ENCODE data around the gene SCFD2.
"Not testable (repeated sequence)": the region's sequence is repeated elsewhere in the genome, so short reads cannot be mapped to it uniquely, and the experiment has no call there.

The SCFD2 gene

GRCh38 chr4:53340145-53340544, 25.7 kb downstream of the SCFD2 start:
- not testable (repeated sequence) for DNase-seq (ENCODE audit: low read depth)

GRCh38 chr4:53334916-53335315, 30.9 kb downstream of the SCFD2 start:
- not testable (repeated sequence) for DNase-seq (ENCODE audit: low read depth)

GRCh38 chr4:53326535-53326934, 39.3 kb downstream of the SCFD2 start:
- no peak for DNase-seq (ENCODE audit: low read depth)

GRCh38 chr4:53322696-53323095, 43.2 kb downstream of the SCFD2 start:
- no peak for DNase-seq (ENCODE audit: low read depth)

GRCh38 chr4:53321984-53322289, 43.9 kb downstream of the SCFD2 start:
- DNase-seq (ENCODE audit: low read depth): no peak

GRCh38 chr4:53321151-53321983, 44.5 kb downstream of the SCFD2 start:
- no peak for DNase-seq (ENCODE audit: low read depth)

- no peak for DNase-seq (ENCODE audit: low read depth)
These were observed 50.6 kb downstream of the SCFD2 start for GRCh38 chr4:53315300-53315699.

- no peak for DNase-seq (ENCODE audit: low read depth)
These were observed 51.6 kb downstream of the SCFD2 start for GRCh38 chr4:53314252-53314651.

GRCh38 chr4:53313510-53313909, 52.4 kb downstream of the SCFD2 start:
- DNase-seq (ENCODE audit: low read depth): no peak

- no peak for DNase-seq (ENCODE audit: low read depth)
These were observed 56.4 kb downstream of the SCFD2 start for GRCh38 chr4:53309321-53310040.

- DNase-seq (ENCODE audit: low read depth): no peak
These were observed 57.8 kb downstream of the SCFD2 start for GRCh38 chr4:53307819-53308780.

- no peak for DNase-seq (ENCODE audit: low read depth)
These were observed 58.7 kb downstream of the SCFD2 start for GRCh38 chr4:53307210-53307609.

GRCh38 chr4:53306729-53307128, 59.1 kb downstream of the SCFD2 start:
- DNase-seq (ENCODE audit: low read depth): no peak

GRCh38 chr4:53292209-53292608, 73.7 kb downstream of the SCFD2 start:
- not testable (repeated sequence) for DNase-seq (ENCODE audit: low read depth)

- no peak for DNase-seq (ENCODE audit: low read depth)
These were observed 84.4 kb downstream of the SCFD2 start for GRCh38 chr4:53281438-53281837.

GRCh38 chr4:53280846-53281245, 85.0 kb downstream of the SCFD2 start:
- no peak for DNase-seq (ENCODE audit: low read depth)

GRCh38 chr4:53274609-53275268, 91.1 kb downstream of the SCFD2 start:
- no peak for DNase-seq (ENCODE audit: low read depth)

- DNase-seq (ENCODE audit: low read depth): no peak
These were observed 92.1 kb downstream of the SCFD2 start for GRCh38 chr4:53273726-53274125.

- no peak for DNase-seq (ENCODE audit: low read depth)
These were observed 98.8 kb downstream of the SCFD2 start for GRCh38 chr4:53267026-53267425.

- DNase-seq (ENCODE audit: low read depth): not testable (repeated sequence)
These were observed 109.9 kb downstream of the SCFD2 start for GRCh38 chr4:53255986-53256385.

- DNase-seq (ENCODE audit: low read depth): no peak
These were observed 125.3 kb downstream of the SCFD2 start for GRCh38 chr4:53240573-53240972.

GRCh38 chr4:53238352-53238751, 127.5 kb downstream of the SCFD2 start:
- DNase-seq (ENCODE audit: low read depth): not testable (repeated sequence)

All from activated T-helper 9 cell treated with anti-CD3 and anti-CD28 coated beads, Interleukin-2, amount 50 U/mL, for 16 hours (primary cell).